AG09309 (cell line): Measurements from ENCODE around the gene IL19.
"Not testable (repeated sequence)": the region's sequence is repeated elsewhere in the genome, so short reads cannot be mapped to it uniquely, and the experiment has no call there.

Experiments used
- DNase-seq: peaks from one replicate; pipeline ENCODE4 v3.0.0-alpha.2; 2010; ENCODE audit warnings: low read depth
- H3K4me3 ChIP-seq: 2 replicates; pipeline ENCODE4 v1.5.1; 2011; ENCODE audit warnings: mild to moderate bottlenecking, low read depth, low read length, moderate library complexity; ENCODE audit not compliant: control insufficient read depth
- TF ChIP-seq, protein P1 (sequence below): IDR thresholded peaks from 2 replicates; pipeline ENCODE4 v1.5.1; 2011; ENCODE audit warnings: mild to moderate bottlenecking, low read depth, low read length, inconsistent platforms; ENCODE audit not compliant: insufficient read depth, control insufficient read depth; ENCODE audit errors: missing control alignments

IL19 gene

DNA sequence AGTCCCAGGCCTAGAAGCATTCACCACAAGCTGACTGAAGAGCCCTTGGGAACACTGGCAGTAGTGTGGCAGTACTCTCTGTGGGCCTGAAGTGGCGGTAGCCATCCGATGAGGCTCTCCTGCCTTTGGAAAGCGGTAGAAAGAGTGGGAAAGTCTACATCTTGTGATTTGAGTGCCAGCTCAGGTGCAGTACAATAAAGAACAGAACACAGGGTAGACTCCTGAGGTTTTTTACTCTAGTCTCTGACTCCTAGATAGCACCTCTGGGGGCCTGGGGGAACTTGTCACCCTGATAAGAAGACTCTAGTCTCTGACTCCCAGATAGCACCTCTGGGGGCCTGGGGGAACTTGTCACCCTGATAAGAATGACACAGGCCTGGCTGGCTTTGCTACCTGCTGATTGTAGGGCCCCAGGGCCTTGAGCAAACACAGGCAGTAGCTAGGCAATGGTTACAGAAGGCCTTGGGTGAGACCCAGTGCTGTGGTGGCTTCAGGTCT, 76.8 kb downstream of the IL19 start:
- DNase-seq, result no peak
- H3K4me3 ChIP-seq, result no peak overlapping the region
- TF ChIP-seq, protein P1, sequence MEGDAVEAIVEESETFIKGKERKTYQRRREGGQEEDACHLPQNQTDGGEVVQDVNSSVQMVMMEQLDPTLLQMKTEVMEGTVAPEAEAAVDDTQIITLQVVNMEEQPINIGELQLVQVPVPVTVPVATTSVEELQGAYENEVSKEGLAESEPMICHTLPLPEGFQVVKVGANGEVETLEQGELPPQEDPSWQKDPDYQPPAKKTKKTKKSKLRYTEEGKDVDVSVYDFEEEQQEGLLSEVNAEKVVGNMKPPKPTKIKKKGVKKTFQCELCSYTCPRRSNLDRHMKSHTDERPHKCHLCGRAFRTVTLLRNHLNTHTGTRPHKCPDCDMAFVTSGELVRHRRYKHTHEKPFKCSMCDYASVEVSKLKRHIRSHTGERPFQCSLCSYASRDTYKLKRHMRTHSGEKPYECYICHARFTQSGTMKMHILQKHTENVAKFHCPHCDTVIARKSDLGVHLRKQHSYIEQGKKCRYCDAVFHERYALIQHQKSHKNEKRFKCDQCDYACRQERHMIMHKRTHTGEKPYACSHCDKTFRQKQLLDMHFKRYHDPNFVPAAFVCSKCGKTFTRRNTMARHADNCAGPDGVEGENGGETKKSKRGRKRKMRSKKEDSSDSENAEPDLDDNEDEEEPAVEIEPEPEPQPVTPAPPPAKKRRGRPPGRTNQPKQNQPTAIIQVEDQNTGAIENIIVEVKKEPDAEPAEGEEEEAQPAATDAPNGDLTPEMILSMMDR, result no peak

DNA sequence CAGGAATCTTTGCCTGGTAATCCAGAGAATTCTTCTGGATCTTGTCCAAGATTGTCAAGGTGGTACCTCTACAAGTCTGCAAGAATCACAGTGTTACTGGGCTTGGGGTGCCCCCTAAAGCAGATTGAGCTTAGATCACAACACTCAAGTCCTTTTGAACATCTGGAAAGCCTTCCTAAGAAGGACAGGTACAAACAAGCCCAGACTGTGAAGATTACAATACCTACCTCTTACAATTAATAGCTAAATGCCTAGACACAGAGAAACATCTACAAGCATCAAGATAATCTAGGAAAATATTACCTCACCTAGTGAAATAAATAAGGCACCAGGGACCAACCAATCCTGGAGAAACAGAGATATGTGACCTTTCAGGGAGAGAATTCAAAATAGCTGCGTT, 77.4 kb downstream of the IL19 start:
- H3K4me3 ChIP-seq, result no peak overlapping the region
- TF ChIP-seq, protein P1, result no peak
- no peak for DNase-seq

DNA sequence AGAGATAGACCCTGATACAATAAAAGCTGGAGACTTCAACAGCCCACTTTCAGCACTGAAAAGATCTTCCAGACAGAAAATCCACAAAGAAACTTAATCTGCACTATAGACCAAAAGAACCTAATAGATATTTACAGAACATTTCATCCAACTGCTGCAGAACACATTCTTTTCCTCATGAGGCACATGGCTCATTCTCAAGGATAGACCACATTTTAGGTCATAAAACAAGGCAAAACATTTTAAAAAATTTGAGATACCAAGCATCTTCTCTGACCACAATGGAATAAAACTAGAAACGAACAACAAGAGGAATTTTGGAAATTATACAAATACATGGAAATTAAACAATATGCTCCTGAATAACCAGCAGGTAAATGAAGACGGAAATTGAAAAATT, 79.8 kb downstream of the IL19 start:
- peak; percentile 39 for DNase-seq
- H3K4me3 ChIP-seq, result no peak overlapping the region
- TF ChIP-seq, protein P1, result no peak

DNA sequence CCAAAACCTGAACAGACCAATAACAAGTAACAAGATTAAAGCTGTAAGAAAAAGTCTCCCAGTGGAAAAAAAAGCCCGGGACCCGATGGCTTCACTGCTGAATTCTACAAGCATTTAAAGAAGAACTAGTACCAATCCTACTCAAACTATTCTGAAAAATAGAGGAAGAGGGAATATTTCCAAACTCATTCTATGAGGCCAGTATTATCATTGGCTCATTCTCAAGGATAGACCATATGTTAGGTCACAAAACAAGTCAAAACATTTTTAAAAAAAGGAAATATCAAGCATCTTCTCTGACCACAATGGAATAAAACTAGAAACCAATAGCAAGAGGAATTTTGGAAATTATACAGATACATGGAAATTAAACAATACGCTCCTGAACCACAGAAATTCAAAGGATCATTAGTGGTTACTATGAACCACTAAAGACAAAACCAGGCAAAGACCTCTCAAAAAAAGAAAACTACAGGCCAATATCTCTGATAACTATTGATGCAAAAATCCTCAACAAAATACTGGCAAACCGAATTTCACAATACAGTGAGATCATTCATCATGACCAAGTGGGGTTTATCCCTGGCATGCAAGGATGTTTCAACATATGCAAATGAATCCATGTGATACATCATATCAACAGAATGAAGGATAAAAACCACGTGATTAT, 80.9 kb downstream of the IL19 start:
- DNase-seq, result peak; percentile 89
- TF ChIP-seq, protein P1, result no peak
- no peak overlapping the region for H3K4me3 ChIP-seq

- H3K4me3 ChIP-seq, result not testable (repeated sequence)
These were observed 82.1 kb downstream of the IL19 start for GRCh38 chr1:206852662-206853061.

DNA sequence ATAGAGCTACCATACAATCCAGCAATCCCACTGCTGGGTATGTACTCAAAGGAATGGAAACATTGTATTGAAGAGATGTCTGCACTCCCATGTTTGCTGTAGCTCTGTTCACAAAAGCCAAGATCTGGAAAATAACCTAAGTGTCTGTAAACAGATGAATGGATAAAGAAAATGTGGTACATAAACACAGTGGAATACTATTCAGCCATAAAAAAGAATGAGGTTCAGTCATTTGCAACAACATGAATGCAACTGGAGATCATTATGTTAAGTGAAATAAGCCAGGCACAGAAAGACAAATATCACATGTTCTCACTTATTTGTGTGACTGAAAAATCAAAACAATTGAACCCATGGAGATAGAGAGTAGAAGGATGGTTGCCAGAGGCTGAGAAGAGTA, 83.1 kb downstream of the IL19 start:
- DNase-seq, H3K4me3 ChIP-seq: not testable (repeated sequence)

More at GRCh38 chr1:206852662-206853061, 82.1 kb downstream of the IL19 start:
- not testable (repeated sequence) for DNase-seq

GRCh38 chr1:206854401-206855129, 84.0 kb downstream of the IL19 start:
- H3K4me3 ChIP-seq, result no peak overlapping the region
- TF ChIP-seq, protein P1, result no peak
- no peak for DNase-seq
